Measurements from ENCODE around the gene GATC. TPM values are rescaled to one million over a fixed set of nuclear protein-coding genes. Genes with fewer than 3 reads are reported as not detected.

Gene GATC
- total and polyA plus RNA-seq, 2 donors (not counting 1 experiment from before 2014, with no cell fraction given), result 15.0 to 26.0 TPM

- Histone ChIP-seq H2AFZ (ENCODE audit: insufficient read depth, low read depth, low read length, poor library complexity, severe bottlenecking) (peak within 1 kb of the TSS; percentile 99), H3K9ac (ENCODE audit: low read length) (peak within 1 kb of the TSS; percentile 74), H3K79me2 (ENCODE audit: control insufficient read depth, insufficient read depth, low read length) (peaks cover 64% of the 10 kb centered on the region), H3K36me3 (replicated peaks in 1 of 2; ENCODE audit: control extremely low read depth in 1 of 2, control insufficient read depth in 1 of 2, extremely low read depth in 1 of 2, insufficient read depth in 2 of 2, low read length in 1 of 2) (peaks cover 4 to 19% of the 10 kb centered on the region in 2 experiments), H3K4me3 (ENCODE audit: control extremely low read depth in 1 of 5, extremely low read depth in 1 of 5, insufficient read depth in 1 of 5, low read depth in 2 of 5, low read length in 4 of 5) (peak within 1 kb of the TSS; percentile 62 to 81 (median 74)), H4K20me1 (ENCODE audit: control insufficient read depth, insufficient read depth, low read length, poor library complexity, severe bottlenecking) (peaks cover 41% of the 10 kb centered on the region), H3K4me1 (ENCODE audit: control insufficient read depth in 2 of 2, insufficient read depth in 2 of 2, low read length in 2 of 2) (peaks cover 20% of the 10 kb centered on the region in 2 donors), H3K4me2 (replicated peaks; ENCODE audit: low read depth, low read length, poor library complexity, severe bottlenecking) (peak within 1 kb of the TSS; percentile 93), H3K27ac (ENCODE audit: low read length in 2 of 2) (peak within 1 kb of the TSS; percentile 80 to 94), H3K27me3 (replicated peaks in 1 of 4; ENCODE audit: control extremely low read depth in 1 of 4, control insufficient read depth in 3 of 4, insufficient read depth in 4 of 4, low read length in 3 of 4) (no peaks in the 10 kb centered on the region), H3K9me3 (ENCODE audit: control extremely low read depth in 1 of 3, control insufficient read depth in 2 of 3, insufficient read depth in 1 of 3, low read length in 2 of 3) (no peaks in the 10 kb centered on the region)
- ChIA-PET CTCF (interaction anchor here (0.6 to 1.8 kb wide), 12 partner anchors 17 to 168 kb away, joined by 3 to 10 read pairs (median 3); partner anchors contain the start of genes DYNLL1 and SIRT4), POLR2A (interaction anchor here (0.5 to 2.1 kb wide), 6 partner anchors 23 to 1099 kb away, joined by 3 to 26 read pairs (median 9); partner anchors contain the start of genes DYNLL1, RNU4-1, RNU4-2 and SIRT4)
- under 1% methylated on average over 88 of the region's 88 CpGs for WGBS (ENCODE audit: insufficient coverage)
- ATAC-seq (ENCODE audit: low read depth) (peak; percentile 87), DNase-seq (peak; percentile 99)
- TF ChIP-seq CTCF (IDR thresholded peaks at IDR 0.05) (peak; percentile 95), EZH2 (IDR thresholded peaks at IDR 0.05; ENCODE audit: borderline replicate concordance, insufficient read depth, low read depth, low read length, poor library complexity, severe bottlenecking) (no peak)
- H3K4me1 Mint-ChIP-seq, result peaks cover 33% of the 10 kb centered on the region
- peak within 1 kb of the TSS; percentile 91 for H3K4me3 Mint-ChIP-seq
- H3K27me3 Mint-ChIP-seq, result no peaks in the 10 kb centered on the region
- H3K27ac Mint-ChIP-seq, result peak within 1 kb of the TSS; percentile 89
- intact Hi-C loops (cut with micrococcal nuclease), result loop anchor here (1.0 to 10.0 kb wide), 8 partner anchors 23 to 435 kb away; partner anchors contain the start of genes COQ5, COX6A1, DYNLL1 and GATC
- no peaks in the 10 kb centered on the region for H3K9me3 Mint-ChIP-seq (ENCODE audit: insufficient read depth)
Observed at GRCh38 chr12:120469450-120470149, 23.4 kb downstream of the GATC start, which contains the start of gene SRSF9. Gene SRSF9 (minus strand): TSS chr12:120469748. CDS start chr12:120469609, 139 bp downstream.
